ENCODE measurements around the gene FAM177B.

FAM177B gene

GRCh38 chr1:222786121-222786520 lies 49.1 kb downstream of the FAM177B start:
- DNase-seq (ENCODE audit: low read depth in 2 of 2), result peak in 1 of 2 experiments; percentile 16

- DNase-seq (ENCODE audit: low read depth in 2 of 2), result no peak
Observed at GRCh38 chr1:222787729-222788128, 50.7 kb downstream of the FAM177B start.

DNA sequence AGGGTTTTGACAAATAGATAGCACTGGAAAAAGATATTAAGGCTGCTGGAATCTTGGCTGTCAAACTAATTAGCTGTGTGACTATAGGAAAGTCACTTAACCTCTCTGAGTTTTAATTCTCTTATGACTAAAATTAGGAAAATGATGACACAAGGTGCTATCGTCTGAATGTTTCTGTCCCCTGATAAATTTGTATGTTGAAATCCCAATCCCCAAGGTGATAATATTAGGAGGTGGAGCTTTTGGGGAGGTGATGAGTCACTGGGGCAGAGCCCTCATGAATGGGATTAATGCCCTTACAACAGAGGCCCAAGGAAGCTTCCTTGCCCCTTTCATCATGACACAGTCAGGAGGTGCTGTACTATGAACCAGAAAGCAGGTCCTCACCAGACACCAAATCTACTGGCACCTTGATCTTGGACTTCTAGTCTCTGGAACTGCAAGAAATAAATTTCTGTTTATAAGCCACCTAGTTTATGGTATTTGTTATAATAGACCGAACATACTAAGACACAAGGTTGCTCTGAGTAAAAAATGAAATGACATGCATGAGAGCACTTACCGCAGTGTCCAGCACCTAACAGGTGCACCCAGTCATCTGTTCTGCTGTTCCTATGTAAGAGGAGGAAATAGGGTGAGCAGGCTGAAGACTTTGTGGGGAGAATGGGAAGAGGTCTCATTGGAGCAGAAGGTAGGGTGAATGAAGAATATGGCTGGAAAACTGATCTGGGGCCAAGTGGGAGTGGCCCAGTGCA lies 51.6 kb downstream of the FAM177B start:
- DNase-seq (ENCODE audit: low read depth in 2 of 2), result no peak

DNA sequence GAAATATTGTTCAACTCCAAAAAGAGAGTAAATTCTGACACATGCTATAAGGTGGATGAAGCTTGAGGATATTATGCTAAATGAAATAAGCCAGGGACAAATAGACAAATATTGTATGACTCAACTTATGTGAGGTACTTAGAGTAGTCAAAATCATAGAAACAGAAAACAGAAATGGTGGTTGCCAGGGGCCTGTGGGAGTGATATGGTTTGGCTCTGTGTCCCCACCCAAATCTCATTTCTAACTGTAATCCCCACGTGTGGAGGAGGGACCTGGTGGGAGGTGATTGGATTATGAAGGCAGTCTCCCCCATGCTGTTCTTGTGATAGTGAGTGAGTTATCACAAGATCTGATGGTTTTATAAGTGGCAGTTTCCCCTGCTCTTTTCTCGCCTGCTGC lies 53.1 kb downstream of the FAM177B start:
- DNase-seq (ENCODE audit: low read depth in 2 of 2), result no peak

- DNase-seq (ENCODE audit: low read depth in 2 of 2), result no peak
Observed at GRCh38 chr1:222790520-222790919, 53.5 kb downstream of the FAM177B start.

GRCh38 chr1:222791006-222791710 lies 54.2 kb downstream of the FAM177B start:
- DNase-seq (ENCODE audit: low read depth in 2 of 2), result no peak

- no peak for DNase-seq (ENCODE audit: low read depth in 2 of 2)
Observed at GRCh38 chr1:222792744-222793143, 55.7 kb downstream of the FAM177B start.

GRCh38 chr1:222794656-222795474 lies 57.9 kb downstream of the FAM177B start:
- no peak for DNase-seq (ENCODE audit: low read depth in 2 of 2)

- no peak for DNase-seq (ENCODE audit: low read depth in 2 of 2)
Observed at GRCh38 chr1:222798116-222798515, 61.1 kb downstream of the FAM177B start.

GRCh38 chr1:222798975-222799374 lies 62.0 kb downstream of the FAM177B start:
- DNase-seq (ENCODE audit: low read depth in 2 of 2), result no peak

Measured in fibroblast of skin of left biceps (primary cell).